Liver (tissue), 9 donors: ENCODE data around the gene RNH1. TPM values are rescaled to one million over a fixed set of nuclear protein-coding genes. Genes with fewer than 3 reads are reported as not detected.

Experiments used
- DNase-seq: peaks from one replicate; pipeline ENCODE4 v3.0.0-alpha.2; 2017; ENCODE audit warnings: low spot score
- H3K27ac ChIP-seq, 2 donors: one replicate each; pipeline ENCODE4 v1.7.0; 2013; ENCODE audit warnings: inconsistent platforms in 2 of 2, low read length in 2 of 2, control low read depth in 1 of 2, low read depth in 1 of 2, mild to moderate bottlenecking in 1 of 2
- H3K27me3 ChIP-seq, 4 donors: one replicate each; pipeline versions ENCODE4 v1.6.1 to v1.7.0; 2013; ENCODE audit warnings: low read length in 3 of 4, inconsistent platforms in 1 of 4, mild to moderate bottlenecking in 1 of 4, moderate library complexity in 1 of 4; ENCODE audit not compliant: control insufficient read depth in 4 of 4, insufficient read depth in 4 of 4
- H3K36me3 ChIP-seq, 4 donors: one replicate each; pipeline versions ENCODE4 v1.6.1 to v1.7.0; 2013; ENCODE audit warnings: low read length in 3 of 4, mild to moderate bottlenecking in 3 of 4, low read depth in 1 of 4, moderate library complexity in 1 of 4; ENCODE audit not compliant: control insufficient read depth in 4 of 4, insufficient read depth in 3 of 4
- H3K4me1 ChIP-seq, 4 donors: one replicate each; pipeline versions ENCODE4 v1.6.1 to v1.7.0; 2013; ENCODE audit warnings: low read length in 3 of 4, mild to moderate bottlenecking in 3 of 4, moderate library complexity in 1 of 4; ENCODE audit not compliant: control insufficient read depth in 4 of 4, insufficient read depth in 4 of 4
- H3K4me3 ChIP-seq, 3 donors: one replicate each; pipeline versions ENCODE4 v1.6.1 to v1.7.0; 2013; ENCODE audit warnings: low read length in 3 of 3, control low read depth in 1 of 3, low read depth in 1 of 3, mild to moderate bottlenecking in 1 of 3
- H3K9ac ChIP-seq, 2 donors: one replicate each; pipeline ENCODE4 v1.7.0; 2013; ENCODE audit warnings: low read length in 2 of 2, mild to moderate bottlenecking in 2 of 2, moderate library complexity in 2 of 2, control low read depth in 1 of 2, low read depth in 1 of 2
- H3K9me3 ChIP-seq, 4 donors: one replicate each; pipeline versions ENCODE4 v1.6.1 to v1.7.0; 2013; ENCODE audit warnings: low read length in 3 of 4; ENCODE audit not compliant: control insufficient read depth in 4 of 4
- ATF3 ChIP-seq: IDR thresholded peaks from 2 replicates; pipeline ENCODE4 v1.6.1; 2016; ENCODE audit warnings: antibody characterized with exemption
- CTCF ChIP-seq: fragments of 150-350 bp; IDR thresholded peaks from 2 replicates; pipeline ENCODE4 v1.5.1; 2017; ENCODE audit warnings: improper control_type of control experiment, low read depth, low read length; ENCODE audit not compliant: missing input control
- EGR1 ChIP-seq, 2 donors: IDR thresholded peaks; 2 replicates each; pipeline ENCODE4 v1.6.1; 2016 to 2018; ENCODE audit warnings: antibody characterized with exemption in 2 of 2, low read depth in 2 of 2
- FOXA1 ChIP-seq: IDR thresholded peaks from 2 replicates; pipeline ENCODE4 v1.6.1; 2016; ENCODE audit warnings: antibody characterized with exemption
- FOXA2 ChIP-seq: IDR thresholded peaks from 2 replicates; pipeline ENCODE4 v1.6.1; 2016; ENCODE audit warnings: antibody characterized with exemption
- GABPA ChIP-seq, 2 donors: IDR thresholded peaks in 1 of 2; conservative IDR thresholded peaks in 1 of 2; 2 replicates each; pipeline ENCODE4 v1.6.1; 2016; ENCODE audit warnings: antibody characterized with exemption in 2 of 2, mild to moderate bottlenecking in 1 of 2, moderate library complexity in 1 of 2
- HNF4A ChIP-seq, 2 donors: conservative IDR thresholded peaks; 2 replicates each; pipeline ENCODE4 v1.6.1; 2016; ENCODE audit warnings: antibody characterized with exemption in 2 of 2, mild to moderate bottlenecking in 2 of 2
- HNF4G ChIP-seq: IDR thresholded peaks from 2 replicates; pipeline ENCODE4 v1.6.1; 2016; ENCODE audit warnings: antibody characterized with exemption
- JUND ChIP-seq, 2 donors: IDR thresholded peaks; 2 replicates each; pipeline ENCODE4 v1.6.1; 2016; ENCODE audit warnings: antibody characterized with exemption in 2 of 2
- MAX ChIP-seq: IDR thresholded peaks from 2 replicates; pipeline ENCODE4 v1.6.1; 2016; ENCODE audit warnings: antibody characterized with exemption
- NR2F2 ChIP-seq: IDR thresholded peaks from 2 replicates; pipeline ENCODE4 v1.6.1; 2016; ENCODE audit warnings: antibody characterized with exemption
- RAD21 ChIP-seq, 2 donors: IDR thresholded peaks; 2 replicates each; pipeline ENCODE4 v1.6.1; 2016; ENCODE audit warnings: antibody characterized with exemption in 2 of 2, mild to moderate bottlenecking in 2 of 2
- REST ChIP-seq: IDR thresholded peaks from 2 replicates; pipeline ENCODE4 v1.6.1; 2016; ENCODE audit warnings: antibody characterized with exemption, mild to moderate bottlenecking
- RXRA ChIP-seq, 2 donors: IDR thresholded peaks; 2 replicates each; pipeline ENCODE4 v1.6.1; 2017 to 2018; ENCODE audit warnings: antibody characterized with exemption in 2 of 2, mild to moderate bottlenecking in 1 of 2
- SP1 ChIP-seq: IDR thresholded peaks from 2 replicates; pipeline ENCODE4 v1.6.1; 2018; ENCODE audit warnings: antibody characterized with exemption, mild to moderate bottlenecking
- TAF1 ChIP-seq: conservative IDR thresholded peaks from 2 replicates; pipeline ENCODE4 v1.6.1; 2016; ENCODE audit warnings: antibody characterized with exemption, mild to moderate bottlenecking
- YY1 ChIP-seq: IDR thresholded peaks from 2 replicates; pipeline ENCODE4 v1.6.1; 2016; ENCODE audit warnings: antibody characterized with exemption, mild to moderate bottlenecking
- ZBTB33 ChIP-seq: IDR thresholded peaks from 2 replicates; pipeline ENCODE4 v1.6.1; 2016; ENCODE audit warnings: antibody characterized with exemption
- WGBS: extraction: QIAGEN DNeasy Blood & Tissue Kit; methylation state at CpG from one replicate; pipeline ENCODE4 v1.1.7; 2013; 5-methylcytosine and 5-hydroxymethylcytosine counted together
- polyA plus RNA-seq, 2 donors: library from polyadenylated mRNA; stranded (reverse) in 1 of 2; unstranded in 1 of 2; fragments of 200-250 nt in 1 of 2; fragments of >200 nt in 1 of 2; fragmentation: Nextera tagmentation in 1 of 2; extraction: Ambion mirVana in 1 of 2; gene quantifications; one replicate each; pipeline versions ENCODE4 v1.2.1 to v1.2.3, GENCODE V29; 2013 to 2015
- total RNA-seq, 2 donors: library from RNA; depleted of rRNA; stranded (reverse); fragments of >200 nt; gene quantifications; one replicate each; pipeline ENCODE4 v1.2.3, GENCODE V29; 2014
- donor health status: healthy.
- donor health status: healthy.
- donor health status: healthy.
- donor health status: healthy.
- donor health status: healthy.

Gene RNH1
- total and polyA plus RNA-seq, 4 donors, result 68.5 to 99.1 (median 76.8) TPM

GRCh38 chr11:531919-532526, 25.0 kb upstream of the RNH1 start:
- peaks cover 6 to 28% (median 21%) of the 10 kb centered on the region in 4 donors for H3K4me1 ChIP-seq
- WGBS, result 88% methylated on average over 18 of the region's 18 CpGs
- H3K4me3 ChIP-seq, result no peak overlapping the region
- peak; percentile 32 for DNase-seq
- TF ChIP-seq JUND (IDR thresholded peaks at IDR 0.05) (no peak), HNF4G (no peak), FOXA1 (no peak), REST (no peak), TAF1 (no peak), ATF3 (no peak), ZBTB33 (no peak), HNF4A (conservative IDR thresholded peaks at IDR 0.05) (no peak), GABPA (IDR thresholded peaks at IDR 0.05 in 1 of 2, conservative IDR thresholded peaks at IDR 0.05 in 1 of 2) (no peak), RAD21 (IDR thresholded peaks at IDR 0.05) (no peak), EGR1 (IDR thresholded peaks at IDR 0.05; ENCODE audit: low read depth in 2 of 2) (no peak)
- no peaks in the 10 kb centered on the region for H3K27me3 ChIP-seq
- no peaks in the 10 kb centered on the region for H3K9me3 ChIP-seq
- H3K9ac ChIP-seq, result no peak overlapping the region
- peaks cover 0 to 11% (median 6%) of the 10 kb centered on the region in 4 donors for H3K36me3 ChIP-seq
- no peak overlapping the region for H3K27ac ChIP-seq

GRCh38 chr11:530960-531831, 24.2 kb upstream of the RNH1 start:
- Histone ChIP-seq H3K36me3 (peaks cover 0 to 11% (median 6%) of the 10 kb centered on the region in 4 donors), H3K9ac (no peak overlapping the region), H3K4me1 (peaks cover 5 to 20% (median 14%) of the 10 kb centered on the region in 4 donors), H3K27me3 (no peaks in the 10 kb centered on the region), H3K9me3 (no peaks in the 10 kb centered on the region), H3K27ac (no peak overlapping the region), H3K4me3 (no peak overlapping the region)
- peak; percentile 30 for DNase-seq
- WGBS, result 94% methylated on average over 28 of the region's 28 CpGs
- TF ChIP-seq MAX (no peak), GABPA (IDR thresholded peaks at IDR 0.05 in 1 of 2, conservative IDR thresholded peaks at IDR 0.05 in 1 of 2) (no peak), RAD21 (IDR thresholded peaks at IDR 0.05) (no peak), SP1 (no peak), ZBTB33 (no peak), CTCF (no peak), TAF1 (no peak), FOXA2 (no peak), HNF4G (no peak), FOXA1 (no peak), YY1 (no peak), HNF4A (conservative IDR thresholded peaks at IDR 0.05) (no peak), RXRA (IDR thresholded peaks at IDR 0.05) (no peak), ATF3 (no peak), NR2F2 (no peak)
